ENCODE measurements around the gene DOCK2.

DNA sequence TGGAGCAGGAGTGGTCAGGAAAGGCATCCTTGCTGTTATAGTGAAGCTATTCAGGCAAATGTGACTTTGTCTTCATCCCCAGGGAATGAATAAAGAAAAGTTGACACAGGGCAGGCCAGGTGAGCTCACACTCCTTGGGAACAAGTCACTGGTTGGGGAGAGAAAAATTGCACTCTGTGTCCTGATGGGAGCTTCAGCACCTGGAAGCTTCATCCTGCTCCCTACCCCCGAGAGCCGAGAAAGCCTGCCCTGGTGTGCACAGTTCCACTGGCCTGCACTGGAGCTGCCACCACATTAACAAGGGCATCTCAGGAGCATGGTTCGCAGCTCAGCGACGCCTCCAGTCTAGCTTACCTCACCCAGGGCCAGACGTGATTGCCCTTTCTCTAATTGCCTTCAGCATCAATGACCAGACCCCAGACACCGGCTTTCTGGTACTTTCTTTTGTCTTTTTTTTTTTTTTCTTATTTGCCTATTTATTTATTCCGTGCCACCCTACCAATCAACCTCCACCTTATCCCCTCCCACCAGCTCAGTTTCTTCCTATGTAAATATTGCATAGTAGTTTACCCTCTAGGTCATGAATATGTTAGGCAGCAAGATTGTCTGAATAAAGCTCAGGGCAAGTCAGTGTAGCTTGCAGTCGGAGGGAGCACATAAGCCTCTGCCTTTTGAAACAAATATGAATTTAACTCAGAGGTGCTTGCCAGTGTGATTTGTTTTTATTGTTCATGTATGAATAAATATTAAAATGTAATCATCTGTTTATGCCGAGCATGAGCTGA, 87.4 kb downstream of the DOCK2 start:
- TF ChIP-seq, protein P1, sequence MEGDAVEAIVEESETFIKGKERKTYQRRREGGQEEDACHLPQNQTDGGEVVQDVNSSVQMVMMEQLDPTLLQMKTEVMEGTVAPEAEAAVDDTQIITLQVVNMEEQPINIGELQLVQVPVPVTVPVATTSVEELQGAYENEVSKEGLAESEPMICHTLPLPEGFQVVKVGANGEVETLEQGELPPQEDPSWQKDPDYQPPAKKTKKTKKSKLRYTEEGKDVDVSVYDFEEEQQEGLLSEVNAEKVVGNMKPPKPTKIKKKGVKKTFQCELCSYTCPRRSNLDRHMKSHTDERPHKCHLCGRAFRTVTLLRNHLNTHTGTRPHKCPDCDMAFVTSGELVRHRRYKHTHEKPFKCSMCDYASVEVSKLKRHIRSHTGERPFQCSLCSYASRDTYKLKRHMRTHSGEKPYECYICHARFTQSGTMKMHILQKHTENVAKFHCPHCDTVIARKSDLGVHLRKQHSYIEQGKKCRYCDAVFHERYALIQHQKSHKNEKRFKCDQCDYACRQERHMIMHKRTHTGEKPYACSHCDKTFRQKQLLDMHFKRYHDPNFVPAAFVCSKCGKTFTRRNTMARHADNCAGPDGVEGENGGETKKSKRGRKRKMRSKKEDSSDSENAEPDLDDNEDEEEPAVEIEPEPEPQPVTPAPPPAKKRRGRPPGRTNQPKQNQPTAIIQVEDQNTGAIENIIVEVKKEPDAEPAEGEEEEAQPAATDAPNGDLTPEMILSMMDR (conservative IDR thresholded peaks at IDR 0.05; ENCODE audit: low read length) = no peak
- TF ChIP-seq EZH2phosphoT487 (IDR thresholded peaks at IDR 0.05; ENCODE audit: borderline replicate concordance) = no peak

Data from Loucy (cell line).